Airway epithelial cell (primary cell): Measurements from ENCODE around the gene TLR4. TPM values are rescaled to one million over a fixed set of nuclear protein-coding genes. Genes with fewer than 3 reads are reported as not detected.

Source experiments
- total RNA-seq: library from RNA; depleted of rRNA; stranded (reverse); fragments of >200 nt; gene quantifications from 2 replicates; pipeline ENCODE4 v1.2.3, GENCODE V29; 2015

TLR4 gene
- total RNA-seq: 0.05 TPM in 1 of 2 replicates, not detected in the other

GRCh38 chr9:117704024-117704575 is at the start of gene TLR4:
TLR4 (plus strand) TSS chr9:117704403; CDS start chr9:117704473, 70 bp downstream.

